ENCODE data around the gene CCL24.
A peak's percentile ranks its signal among the peaks of the same experiment; 100 is the strongest.
"Not testable (repeated sequence)": the region's sequence is repeated elsewhere in the genome, so short reads cannot be mapped to it uniquely, and the experiment has no call there.

The CCL24 gene

GRCh38 chr7:75818472-75818871 is 4.9 kb upstream of the CCL24 start:
- DNase-seq: no peak

GRCh38 chr7:75817116-75817515 is 3.5 kb upstream of the CCL24 start:
- no peak for DNase-seq

GRCh38 chr7:75815418-75816064 is 1.9 kb upstream of the CCL24 start:
- DNase-seq: no peak

GRCh38 chr7:75814407-75814947 is 871 bp upstream of the CCL24 start:
- DNase-seq: no peak

- DNase-seq: no peak
Observed at GRCh38 chr7:75813084-75813483, 522 bp downstream of the CCL24 start.

- no peak for DNase-seq
Observed at GRCh38 chr7:75811894-75812678, 1.5 kb downstream of the CCL24 start.

GRCh38 chr7:75809396-75809795 is 4.2 kb downstream of the CCL24 start:
- DNase-seq: no peak

GRCh38 chr7:75808106-75808505 is 5.5 kb downstream of the CCL24 start:
- DNase-seq: no peak

GRCh38 chr7:75807452-75807851 is 6.2 kb downstream of the CCL24 start:
- DNase-seq: no peak

- DNase-seq: no peak
Observed at GRCh38 chr7:75806560-75807307, 6.9 kb downstream of the CCL24 start.

GRCh38 chr7:75804705-75805104 is 8.9 kb downstream of the CCL24 start:
- DNase-seq: no peak

- peak; percentile 12 for DNase-seq
Observed at GRCh38 chr7:75804004-75804403, 9.6 kb downstream of the CCL24 start.

GRCh38 chr7:75802552-75802821 is 11.1 kb downstream of the CCL24 start:
- no peak for DNase-seq

GRCh38 chr7:75798770-75799169 is 14.8 kb downstream of the CCL24 start:
- DNase-seq: peak; percentile 45

GRCh38 chr7:75796420-75796819 is 17.2 kb downstream of the CCL24 start:
- no peak for DNase-seq

GRCh38 chr7:75795831-75796285 is 17.7 kb downstream of the CCL24 start:
- DNase-seq: no peak

- DNase-seq: no peak
Observed at GRCh38 chr7:75793676-75794075, 19.9 kb downstream of the CCL24 start.

- DNase-seq: not testable (repeated sequence)
Observed at GRCh38 chr7:75792567-75792966, 21.0 kb downstream of the CCL24 start.

- DNase-seq: no peak
Observed at GRCh38 chr7:75789361-75789924, 24.2 kb downstream of the CCL24 start.

- not testable (repeated sequence) for DNase-seq
Observed at GRCh38 chr7:75788154-75788847, 25.3 kb downstream of the CCL24 start.

GRCh38 chr7:75783058-75783457 is 30.5 kb downstream of the CCL24 start:
- DNase-seq: not testable (repeated sequence)

- not testable (repeated sequence) for DNase-seq
Observed at GRCh38 chr7:75780647-75781273, 32.8 kb downstream of the CCL24 start.

All from hematopoietic multipotent progenitor cell treated with erythropoietin and hydrocortisone succinate and interleukin-3 and kit ligand, for 6 days (in vitro differentiated cells).